ENCODE data around the gene HMCN2.
"Not testable (repeated sequence)": the region's sequence is repeated elsewhere in the genome, so short reads cannot be mapped to it uniquely, and the experiment has no call there.

HMCN2 gene

GRCh38 chr9:130331573-130331972, 66.0 kb downstream of the HMCN2 start:
- DNase-seq = no peak

- no peak for DNase-seq
Observed at GRCh38 chr9:130332384-130332926, 66.9 kb downstream of the HMCN2 start.

- DNase-seq = no peak
Observed at GRCh38 chr9:130333041-130333711, 67.6 kb downstream of the HMCN2 start.

- no peak for DNase-seq
Observed at GRCh38 chr9:130333712-130334062, 68.1 kb downstream of the HMCN2 start.

- no peak for DNase-seq
Observed at GRCh38 chr9:130334915-130335314, 69.4 kb downstream of the HMCN2 start.

GRCh38 chr9:130336027-130336610, 70.6 kb downstream of the HMCN2 start:
- no peak for DNase-seq

GRCh38 chr9:130336885-130337284, 71.3 kb downstream of the HMCN2 start:
- DNase-seq = no peak

GRCh38 chr9:130337318-130337717, 71.8 kb downstream of the HMCN2 start:
- DNase-seq = no peak

GRCh38 chr9:130337784-130338380, 72.3 kb downstream of the HMCN2 start:
- DNase-seq = no peak

- DNase-seq = not testable (repeated sequence)
Observed at GRCh38 chr9:130338891-130339290, 73.3 kb downstream of the HMCN2 start.

- no peak for DNase-seq
Observed at GRCh38 chr9:130339306-130339705, 73.7 kb downstream of the HMCN2 start.

GRCh38 chr9:130340011-130340410, 74.5 kb downstream of the HMCN2 start:
- no peak for DNase-seq

GRCh38 chr9:130340557-130340956, 75.0 kb downstream of the HMCN2 start:
- not testable (repeated sequence) for DNase-seq

GRCh38 chr9:130341128-130341527, 75.6 kb downstream of the HMCN2 start:
- no peak for DNase-seq

GRCh38 chr9:130341839-130342713, 76.5 kb downstream of the HMCN2 start:
- DNase-seq = no peak

GRCh38 chr9:130342714-130343085, 77.1 kb downstream of the HMCN2 start:
- no peak for DNase-seq

- no peak for DNase-seq
Observed at GRCh38 chr9:130343445-130343918, 77.9 kb downstream of the HMCN2 start.

- no peak for DNase-seq
Observed at GRCh38 chr9:130344366-130344765, 78.8 kb downstream of the HMCN2 start.

- DNase-seq = no peak
Observed at GRCh38 chr9:130345009-130345896, 79.7 kb downstream of the HMCN2 start.

GRCh38 chr9:130345897-130346385, 80.4 kb downstream of the HMCN2 start:
- DNase-seq = no peak

- no peak for DNase-seq
Observed at GRCh38 chr9:130346431-130346830, 80.9 kb downstream of the HMCN2 start.

GRCh38 chr9:130347036-130347435, 81.5 kb downstream of the HMCN2 start:
- no peak for DNase-seq

All from SHP77 (cell line).